ENCODE measurements around the gene ADD3.
"Not testable (repeated sequence)": the region's sequence is repeated elsewhere in the genome, so short reads cannot be mapped to it uniquely, and the experiment has no call there.

The ADD3 gene

GRCh38 chr10:110113670-110114337 lies 106.0 kb downstream of the ADD3 start:
- no peak for DNase-seq

DNA sequence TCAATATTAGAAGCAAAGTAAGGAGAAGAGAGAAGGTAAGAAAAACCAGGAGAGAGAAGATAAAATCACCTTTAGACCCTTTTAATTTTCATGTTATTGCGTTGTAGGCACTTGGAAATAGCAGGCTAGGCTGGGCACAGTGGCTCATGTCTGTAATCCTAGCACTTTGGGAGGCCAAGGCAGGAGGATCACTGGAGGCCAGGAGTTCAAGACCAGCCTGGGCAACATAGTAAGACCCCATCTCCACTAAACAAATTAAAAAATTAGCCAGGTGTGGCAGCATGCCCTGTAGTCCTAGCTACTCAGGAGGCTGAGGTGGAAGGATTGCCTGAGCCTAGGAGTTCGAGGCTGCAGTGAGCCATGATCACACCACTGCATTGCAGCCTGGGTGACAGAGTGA lies 106.9 kb downstream of the ADD3 start:
- DNase-seq = not testable (repeated sequence)

GRCh38 chr10:110115784-110116520 lies 108.2 kb downstream of the ADD3 start:
- DNase-seq = no peak

DNA sequence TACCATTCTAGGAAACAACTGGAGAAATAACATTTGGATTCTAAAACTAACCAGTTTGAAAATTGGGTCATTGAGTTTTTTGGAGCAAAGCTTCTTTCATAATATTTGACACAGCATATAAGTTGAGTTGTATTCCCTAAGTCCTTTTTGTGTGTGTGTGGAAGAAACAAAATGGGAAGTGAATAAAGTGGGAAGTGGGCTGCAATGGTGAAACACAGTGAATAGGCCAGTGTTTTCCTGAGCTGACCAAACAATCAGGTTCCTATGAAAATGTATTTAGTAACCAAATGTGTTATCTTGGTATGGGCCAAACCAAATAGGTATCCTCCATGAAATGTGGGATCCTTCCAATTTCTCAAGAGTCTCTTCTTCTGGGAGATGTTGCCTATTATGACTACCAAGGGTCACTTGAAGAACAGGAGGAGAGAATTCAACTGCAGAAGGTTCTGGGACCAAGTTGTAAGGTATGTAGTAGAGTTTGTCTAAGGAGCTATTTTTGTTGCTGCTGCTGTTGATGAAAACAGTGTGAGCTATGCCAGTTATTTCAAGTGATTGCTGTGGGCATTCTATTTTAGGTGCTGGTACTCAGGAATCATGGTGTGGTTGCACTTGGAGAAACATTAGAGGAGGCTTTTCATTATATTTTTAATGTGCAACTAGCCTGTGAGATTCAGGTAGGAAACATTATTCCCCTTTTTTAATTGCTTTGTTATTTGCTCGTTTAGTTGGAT lies 111.3 kb downstream of the ADD3 start:
- DNase-seq = no peak

DNA sequence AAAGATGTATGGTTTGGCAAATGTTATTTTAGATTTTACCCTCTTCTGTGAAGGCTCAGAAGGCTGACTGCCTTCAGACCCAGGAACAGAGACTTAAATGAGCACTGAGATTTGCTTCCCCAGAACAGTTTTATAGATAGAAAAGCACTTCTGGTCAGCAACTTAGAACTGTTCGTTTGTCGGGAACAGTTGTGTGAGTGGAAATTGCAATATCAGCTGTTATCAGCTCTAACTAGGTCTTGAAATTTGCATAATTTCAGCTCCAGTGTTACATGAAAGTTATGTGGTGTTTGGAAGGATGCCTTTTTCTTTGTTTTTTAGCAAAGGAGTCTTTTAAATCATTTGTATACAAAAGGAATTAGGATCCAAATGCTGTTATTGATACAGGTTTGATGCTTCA lies 115.8 kb downstream of the ADD3 start:
- no peak for DNase-seq

GRCh38 chr10:110129490-110129889 lies 121.7 kb downstream of the ADD3 start:
- no peak for DNase-seq

- DNase-seq = no peak
Observed at GRCh38 chr10:110134917-110135316, 127.1 kb downstream of the ADD3 start.

GRCh38 chr10:110135836-110136235 lies 128.1 kb downstream of the ADD3 start:
- not testable (repeated sequence) for DNase-seq

DNA sequence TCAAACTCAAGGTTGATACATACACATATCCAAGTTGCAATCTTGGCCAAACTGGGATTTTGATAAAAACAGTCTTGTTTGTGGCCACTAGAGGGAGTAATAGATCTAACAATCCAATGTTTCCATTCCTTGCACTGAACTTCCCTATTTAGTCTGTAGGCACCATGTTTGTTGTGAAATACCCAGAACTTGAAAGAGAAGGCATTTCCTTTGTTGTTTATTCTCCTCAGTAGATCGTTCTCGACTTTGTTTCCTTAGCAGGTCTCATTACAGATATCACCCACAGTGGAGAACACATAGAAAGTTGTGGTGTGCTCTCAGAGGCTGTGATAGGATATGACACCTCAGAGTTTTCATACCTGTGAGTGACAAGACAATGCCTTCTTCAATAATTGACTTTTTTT lies 129.4 kb downstream of the ADD3 start:
- DNase-seq = no peak

DNA sequence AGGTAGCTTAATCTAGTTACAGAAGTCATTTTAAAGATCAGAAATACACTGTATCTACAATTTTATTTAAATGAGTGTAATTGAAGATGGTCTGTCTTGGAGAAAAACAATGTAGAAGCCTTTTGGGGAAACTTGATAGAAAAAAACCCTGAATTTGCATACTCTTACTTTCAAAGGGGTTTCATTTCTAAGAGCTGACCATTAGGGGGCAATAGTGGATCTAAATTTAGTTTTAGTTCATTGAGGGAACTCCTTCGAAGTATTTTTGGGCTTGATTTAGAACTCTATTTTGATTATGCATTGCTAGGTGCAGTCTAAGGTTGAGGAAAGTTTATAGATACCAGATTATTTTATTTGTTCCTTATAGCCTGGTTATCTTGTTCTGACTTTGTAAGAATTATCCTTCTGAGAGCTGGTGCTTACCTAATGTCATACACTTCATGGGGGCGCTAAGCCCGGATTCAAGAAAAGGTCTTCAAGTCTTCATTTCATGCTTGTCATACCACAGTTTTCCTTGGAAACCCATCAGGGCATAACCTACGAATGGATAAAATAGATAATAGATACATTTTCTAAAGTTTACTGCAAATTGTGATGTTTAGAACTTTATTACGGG lies 130.5 kb downstream of the ADD3 start:
- no peak for DNase-seq

DNA sequence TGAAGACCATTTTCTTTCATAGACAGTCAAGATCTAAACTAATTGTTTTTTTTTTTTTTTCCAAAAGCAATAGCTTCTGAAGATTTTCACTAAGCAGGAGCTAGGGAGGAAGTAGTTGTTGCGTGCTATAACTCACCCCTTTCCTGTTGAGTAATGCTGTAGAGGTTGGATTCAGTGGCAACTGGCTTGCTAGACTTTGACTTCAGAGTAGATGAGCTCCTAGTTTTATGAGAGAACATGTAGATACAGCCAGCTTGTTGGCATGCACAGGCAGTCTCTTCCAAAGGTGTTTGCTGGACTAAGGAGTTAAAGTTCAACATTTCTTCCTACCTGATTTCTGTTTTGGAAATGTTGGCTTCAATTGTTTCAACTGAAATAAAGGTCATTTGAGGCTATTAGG lies 133.4 kb downstream of the ADD3 start:
- DNase-seq = no peak

- DNase-seq = no peak
Observed at GRCh38 chr10:110141871-110142635, 134.3 kb downstream of the ADD3 start.

GRCh38 chr10:110142965-110143364 lies 135.2 kb downstream of the ADD3 start:
- DNase-seq = no peak

- DNase-seq = no peak
Observed at GRCh38 chr10:110144507-110144906, 136.7 kb downstream of the ADD3 start.

DNA sequence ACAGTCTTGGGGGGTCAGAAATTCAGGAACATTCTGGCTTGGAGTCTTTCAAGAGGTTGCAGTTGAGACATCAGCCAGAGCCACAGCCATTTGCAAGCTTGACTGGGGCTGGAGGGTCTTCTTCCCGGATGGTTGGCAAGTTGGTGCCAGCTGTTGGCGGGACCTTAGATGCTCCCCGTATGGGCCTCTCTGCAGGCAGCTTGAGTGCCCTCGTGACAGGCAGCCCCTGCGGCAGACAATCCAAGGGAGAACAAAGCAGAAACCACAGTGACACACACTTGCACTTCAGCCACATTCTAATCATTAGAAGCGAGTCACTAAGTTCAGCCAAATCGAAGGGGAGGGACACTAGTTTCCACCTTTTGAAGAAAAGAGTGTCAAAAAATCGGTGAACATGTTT lies 140.2 kb downstream of the ADD3 start:
- no peak for DNase-seq

- DNase-seq = no peak
Observed at GRCh38 chr10:110149259-110149658, 141.5 kb downstream of the ADD3 start.

- no peak for DNase-seq
Observed at GRCh38 chr10:110150046-110150445, 142.3 kb downstream of the ADD3 start.

DNA sequence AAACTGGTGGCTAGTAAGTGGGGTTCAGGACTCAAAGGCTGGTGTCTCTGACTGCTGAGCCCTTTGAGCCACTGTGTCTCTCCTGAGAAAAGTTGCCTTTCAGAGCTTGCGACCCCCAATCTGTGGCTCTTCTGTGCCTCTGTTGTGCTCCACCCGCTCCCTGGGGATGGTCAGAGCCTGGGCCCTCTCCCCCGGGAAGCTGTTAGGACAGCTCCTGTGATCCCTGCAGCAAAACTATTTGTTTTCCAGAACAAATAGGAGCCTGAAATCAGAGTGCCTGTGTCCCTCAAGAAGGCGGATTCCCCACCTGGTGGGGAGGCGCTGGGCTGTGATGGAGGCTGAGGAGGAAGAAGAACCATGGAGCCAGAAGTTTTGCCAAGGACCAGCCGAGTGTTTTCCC lies 143.2 kb downstream of the ADD3 start:
- no peak for DNase-seq

GRCh38 chr10:110151467-110151866 lies 143.7 kb downstream of the ADD3 start:
- no peak for DNase-seq

DNA sequence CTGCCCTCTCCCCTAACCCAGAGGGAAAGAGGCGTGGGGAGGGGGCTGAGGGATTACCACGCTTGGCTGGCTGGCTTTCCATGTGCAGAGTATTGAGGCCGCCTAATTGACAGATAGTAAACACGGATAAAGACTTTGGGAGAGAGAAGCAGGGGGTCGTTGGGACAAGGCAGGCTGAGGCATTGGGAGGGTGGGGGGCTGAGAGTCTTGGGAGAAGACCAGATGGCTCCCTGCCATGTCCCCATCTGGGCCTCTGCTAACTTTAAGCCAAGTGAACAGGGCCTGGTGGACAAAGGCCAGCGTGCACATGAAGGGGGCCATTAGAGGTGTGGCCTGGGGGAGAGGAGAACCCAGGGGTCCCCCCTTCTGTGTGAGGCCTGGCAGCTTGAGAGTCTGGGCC lies 144.2 kb downstream of the ADD3 start:
- DNase-seq = no peak

DNA sequence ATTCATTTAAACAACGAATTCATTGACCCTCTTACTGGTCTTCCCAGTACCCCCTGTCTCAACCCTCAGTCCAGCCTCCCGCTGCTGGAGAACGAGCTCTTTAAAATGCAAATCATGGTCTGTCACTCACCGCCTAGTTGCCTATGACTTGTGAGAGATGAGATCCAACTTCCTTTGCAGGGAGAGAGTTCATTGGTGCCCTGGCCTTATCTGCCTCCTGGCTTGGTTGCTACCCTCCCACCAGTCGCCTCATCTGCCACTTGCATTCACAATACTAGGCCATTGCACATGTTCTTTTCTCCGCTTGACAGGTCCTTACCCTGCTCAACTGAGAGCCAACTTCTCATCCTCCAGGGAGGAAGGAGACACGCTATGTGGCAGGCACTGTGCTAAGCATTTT lies 145.6 kb downstream of the ADD3 start:
- no peak for DNase-seq

DNA sequence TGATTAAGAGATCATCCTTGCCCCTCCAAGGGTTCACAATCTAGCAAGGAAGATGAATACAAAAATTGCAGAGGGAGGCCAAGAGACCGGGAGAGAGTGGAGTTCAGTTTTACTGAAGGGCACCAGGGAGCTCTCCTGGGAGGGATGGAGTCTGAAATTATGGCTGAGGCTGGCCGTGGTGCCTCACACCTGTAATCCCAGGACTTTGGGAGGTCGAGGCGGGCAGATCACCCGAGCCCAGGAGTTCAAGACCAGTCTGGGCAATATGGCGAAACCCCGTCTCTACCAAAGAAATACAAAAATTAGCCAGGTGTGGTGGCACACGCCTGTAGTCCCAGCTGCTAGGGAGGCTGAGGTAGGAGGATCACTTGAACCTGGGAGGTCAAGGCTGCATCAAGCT lies 148.3 kb downstream of the ADD3 start:
- no peak for DNase-seq

Measured in activated effector memory CD4-positive, alpha-beta T cell treated with anti-CD3 and anti-CD28 coated beads, Interleukin-2, amount 50 U/mL, for 16 hours (primary cell).